NOMO-1 (cell line): ENCODE data around the gene SNX25.
"Not testable (repeated sequence)": the region's sequence is repeated elsewhere in the genome, so short reads cannot be mapped to it uniquely, and the experiment has no call there.

Experiments
- DNase-seq, 2 experiments: peaks; one replicate each; lab custom pipeline; 2025; ENCODE audit not compliant: unreplicated experiment in 2 of 2; lab: John Stamatoyannopoulos, UW

The SNX25 gene

DNA sequence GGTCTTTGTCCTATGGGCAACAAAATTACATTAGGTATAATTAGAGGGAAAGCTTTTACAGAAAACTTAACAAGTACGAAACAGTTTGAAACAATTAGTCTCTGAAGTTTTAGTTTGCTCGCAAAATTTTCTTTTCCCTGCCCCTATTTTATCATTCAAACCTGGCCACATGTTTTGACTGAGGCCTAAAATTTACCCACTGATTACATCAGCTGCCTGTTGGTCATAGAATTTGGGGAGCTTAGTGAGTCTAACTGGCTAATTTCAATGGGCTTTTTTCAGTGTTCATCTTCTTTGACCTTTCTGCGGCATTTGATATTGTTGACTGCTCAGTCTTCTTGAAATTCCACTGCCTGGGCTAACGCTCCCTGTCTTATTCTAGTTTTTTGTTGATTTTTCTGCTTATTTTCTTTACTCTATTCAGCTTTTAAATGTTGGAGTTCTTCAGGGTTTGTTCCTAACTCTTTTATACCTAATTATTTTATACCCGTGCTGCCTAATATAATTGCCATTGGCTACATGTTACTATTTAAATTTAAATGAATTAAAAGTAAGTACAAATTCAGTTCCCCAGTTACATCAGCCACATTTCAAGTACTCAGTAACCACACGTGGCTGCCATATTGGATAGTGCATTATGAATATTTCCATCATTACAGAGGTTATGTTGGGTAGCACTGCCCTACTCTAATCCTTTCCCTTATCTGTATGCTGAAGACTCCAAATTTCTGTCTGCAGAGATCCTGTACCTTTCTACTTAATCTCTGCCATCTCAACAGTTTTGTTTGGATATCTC lies 87.5 kb downstream of the SNX25 start:
- DNase-seq, result no peak

- DNase-seq, result no peak
These were observed 89.5 kb downstream of the SNX25 start for GRCh38 chr4:185298728-185299430.

- no peak for DNase-seq
These were observed 95.1 kb downstream of the SNX25 start for GRCh38 chr4:185304541-185304940.

- DNase-seq, result no peak
These were observed 95.7 kb downstream of the SNX25 start for GRCh38 chr4:185304944-185305690.

- DNase-seq, result no peak
These were observed 96.6 kb downstream of the SNX25 start for GRCh38 chr4:185305979-185306442.

DNA sequence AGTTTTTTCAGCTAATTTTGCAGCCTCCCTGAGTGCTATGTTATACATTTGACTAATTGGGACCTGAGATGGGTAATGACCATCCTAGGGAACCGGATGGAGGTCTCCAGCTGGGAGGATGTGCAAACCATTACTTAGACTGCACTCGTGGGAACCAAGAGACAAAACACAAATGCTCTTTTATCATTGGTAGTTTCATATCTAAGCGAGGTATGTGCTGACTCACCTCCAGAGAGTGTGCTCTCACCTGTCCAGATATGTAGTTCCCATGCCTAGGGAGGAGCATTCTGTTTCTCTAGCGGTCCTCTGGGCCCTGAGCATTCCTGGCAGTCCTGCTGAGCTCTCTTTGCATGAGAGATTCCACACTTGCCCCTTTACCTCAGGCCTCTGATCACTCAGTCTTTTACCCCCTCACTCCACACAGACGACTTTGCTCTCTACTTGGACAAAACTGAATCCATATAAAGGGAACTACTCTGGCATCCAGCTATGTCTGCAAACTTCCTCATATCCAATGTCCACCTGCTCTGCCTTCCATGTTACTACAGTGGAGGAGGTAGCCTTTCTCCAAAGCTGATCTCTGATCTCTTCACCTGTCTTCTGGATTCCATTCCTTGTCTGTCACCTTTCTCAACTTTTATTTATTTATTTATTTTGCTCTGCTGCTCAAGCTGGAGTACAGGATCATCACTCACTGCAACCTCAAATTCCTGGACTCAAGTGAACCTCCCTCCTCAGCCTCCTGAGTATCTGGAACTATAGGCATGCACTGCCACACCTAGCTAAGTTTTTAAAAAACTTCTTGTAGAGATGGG lies 97.9 kb downstream of the SNX25 start:
- no peak for DNase-seq

DNA sequence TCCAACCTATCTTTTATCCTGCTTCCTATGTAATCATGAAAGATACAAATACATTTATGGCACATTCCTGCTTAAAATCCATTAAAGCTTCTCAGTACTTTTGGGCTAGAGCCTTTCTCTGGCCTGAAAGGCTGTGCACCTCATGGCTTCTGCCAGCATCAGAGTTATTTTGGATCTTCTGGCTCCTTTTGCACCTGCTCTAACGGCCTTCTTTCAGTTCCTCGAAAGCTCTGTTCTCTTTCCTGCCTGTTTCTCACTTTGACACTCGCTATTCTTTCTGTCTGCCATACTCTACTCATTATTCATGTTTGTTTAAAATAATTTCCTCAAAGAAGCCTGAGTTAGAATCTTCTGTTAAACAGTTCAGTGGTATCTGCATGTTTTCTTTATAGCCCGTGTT lies 100.4 kb downstream of the SNX25 start:
- DNase-seq, result peak in 1 of 2 experiments; percentile 11

DNA sequence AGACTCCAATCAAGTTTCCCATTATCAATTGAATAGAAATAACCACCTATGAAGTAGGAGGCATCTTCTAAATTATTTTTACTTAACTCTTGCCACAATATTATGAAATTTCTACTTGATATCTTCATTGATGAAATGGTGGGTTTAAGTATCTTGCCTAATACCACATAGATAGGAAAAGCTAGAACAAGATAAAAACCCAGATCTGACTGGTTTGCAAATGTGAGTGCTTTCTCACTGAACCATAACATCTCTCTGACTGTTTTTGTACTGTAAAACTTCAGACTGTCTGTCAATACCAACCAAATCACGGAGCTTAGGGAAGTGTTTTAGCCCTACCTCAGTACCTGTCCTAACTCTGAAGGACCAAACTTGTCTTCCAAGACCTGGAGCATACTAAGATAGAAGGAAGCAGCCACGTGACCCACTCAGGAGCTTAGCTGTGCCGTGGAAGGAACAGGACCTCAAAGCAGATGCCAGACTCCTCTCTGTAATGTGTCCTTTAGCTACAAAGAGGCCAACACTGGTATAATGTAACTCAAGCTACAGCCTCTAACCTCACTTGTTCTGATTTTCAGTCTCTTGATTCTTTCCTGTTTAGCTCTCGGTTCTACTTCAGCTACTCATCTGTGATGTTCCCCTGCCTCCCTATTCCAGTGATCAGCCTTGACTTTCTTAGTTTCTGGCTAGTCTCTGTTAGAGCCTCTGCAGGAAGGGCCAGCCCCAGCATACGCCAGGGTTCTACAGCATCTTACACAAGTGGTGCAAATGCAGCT lies 101.9 kb downstream of the SNX25 start:
- no peak for DNase-seq

DNA sequence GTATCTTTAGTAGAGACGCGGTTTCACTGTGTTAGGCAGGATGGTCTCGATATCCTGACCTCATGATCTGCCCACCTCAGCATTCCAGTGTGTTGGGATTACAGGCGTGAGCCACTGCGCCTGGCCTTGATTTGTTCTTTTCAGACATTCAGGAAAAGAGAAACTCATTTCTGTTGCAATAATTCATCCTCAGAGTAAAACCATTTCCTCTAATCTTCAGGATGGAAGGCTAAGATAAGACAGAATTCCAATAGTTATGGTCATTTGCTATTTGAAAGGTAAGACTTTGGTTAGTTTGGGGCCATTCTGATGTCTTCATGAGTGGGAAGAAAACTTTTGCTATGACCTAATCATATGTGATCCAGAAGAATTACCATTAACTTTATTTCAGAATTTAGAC lies 103.3 kb downstream of the SNX25 start:
- DNase-seq, result no peak

DNA sequence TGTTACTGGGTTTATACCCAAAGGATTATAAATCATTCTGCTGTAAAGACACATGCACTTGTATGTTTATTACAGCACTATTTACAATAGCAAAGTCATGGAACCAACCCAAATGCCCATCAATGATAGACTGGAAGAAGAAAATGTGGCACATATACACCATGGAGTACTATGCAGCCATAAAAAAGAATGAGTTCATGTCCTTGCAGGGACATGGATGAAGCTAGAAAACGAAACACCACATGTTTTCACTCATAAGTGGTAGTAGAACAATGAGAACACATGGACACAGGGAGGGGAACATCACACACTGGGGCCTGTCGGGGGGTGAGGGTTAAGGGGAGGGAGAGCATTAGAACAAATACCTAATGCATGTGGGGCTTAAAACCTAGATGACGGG lies 108.1 kb downstream of the SNX25 start:
- DNase-seq, result not testable (repeated sequence)

DNA sequence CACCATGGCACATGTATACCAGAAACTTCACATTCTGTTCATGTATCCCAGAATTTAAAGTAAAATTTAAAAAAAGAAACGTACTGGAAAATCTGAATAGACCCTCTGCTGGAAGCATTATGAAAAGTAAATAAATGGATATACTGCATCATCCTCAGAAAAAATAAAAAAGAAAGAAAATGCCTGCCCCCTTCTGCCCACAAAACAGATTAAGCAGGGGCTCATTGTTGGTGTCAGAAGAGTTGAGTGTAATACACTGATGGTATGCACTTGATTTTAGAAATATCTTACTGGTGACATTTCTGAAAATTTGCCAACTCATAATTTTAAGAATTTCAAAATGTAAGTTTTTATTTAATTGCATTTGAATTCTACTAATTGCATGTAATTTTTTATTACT lies 108.5 kb downstream of the SNX25 start:
- no peak for DNase-seq

- DNase-seq, result no peak
These were observed 109.3 kb downstream of the SNX25 start for GRCh38 chr4:185318679-185319078.

GRCh38 chr4:185322803-185323202 lies 113.4 kb downstream of the SNX25 start:
- DNase-seq, result no peak

- DNase-seq, result no peak
These were observed 114.2 kb downstream of the SNX25 start for GRCh38 chr4:185323606-185324005.

- DNase-seq, result not testable (repeated sequence)
These were observed 115.0 kb downstream of the SNX25 start for GRCh38 chr4:185324361-185324760.

- not testable (repeated sequence) for DNase-seq
These were observed 116.3 kb downstream of the SNX25 start for GRCh38 chr4:185325721-185326120.

GRCh38 chr4:185328586-185328985 lies 119.2 kb downstream of the SNX25 start:
- DNase-seq, result no peak

DNA sequence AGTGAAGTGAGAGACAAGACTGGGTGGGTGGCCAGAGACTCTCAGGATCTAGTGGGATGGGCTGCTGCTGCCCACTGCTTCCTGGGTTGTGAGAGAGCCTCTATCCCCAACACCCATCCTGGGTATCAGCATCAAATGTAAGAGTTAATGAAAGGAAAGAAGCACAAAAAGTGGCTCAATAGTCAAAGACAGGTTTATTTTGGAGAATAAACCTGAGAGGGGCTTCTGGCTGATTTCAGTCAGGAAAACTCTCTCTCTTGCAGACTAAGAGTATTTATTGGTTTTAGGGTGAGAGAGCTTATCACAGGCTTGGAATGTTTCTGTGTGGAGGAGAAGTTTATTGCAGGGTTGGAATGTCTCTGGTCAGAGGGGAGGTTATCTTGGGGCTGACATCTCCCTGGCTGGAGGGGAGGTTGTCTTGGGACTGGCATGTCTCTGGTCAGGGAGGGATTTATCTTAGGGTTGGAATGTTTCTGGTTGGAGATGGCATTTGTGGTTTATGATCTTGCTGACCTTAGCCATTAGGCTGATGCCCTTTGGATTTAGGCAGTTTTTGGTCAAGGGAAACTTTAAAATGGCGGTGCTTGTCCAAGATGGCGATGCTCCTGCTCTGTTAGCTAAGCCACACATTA lies 120.6 kb downstream of the SNX25 start:
- DNase-seq, result not testable (repeated sequence)
